ENCODE data around the gene KISS1R.
"Not testable (repeated sequence)": the region's sequence is repeated elsewhere in the genome, so short reads cannot be mapped to it uniquely, and the experiment has no call there.

GRCh38 chr19:877992-878660 lies 39.0 kb upstream of the KISS1R start:
- not testable (repeated sequence) for TF ChIP-seq CTCF, POLR2A (IDR thresholded peaks at IDR 0.05)
